Activated T-helper 17 cell treated with anti-CD3 and anti-CD28 coated beads, Interleukin-2, amount 50 U/mL, for 72 hours (primary cell): ENCODE measurements around the gene BEST2. TPM values are rescaled to one million over a fixed set of nuclear protein-coding genes. Genes with fewer than 3 reads are reported as not detected.
"Not testable (repeated sequence)": the region's sequence is repeated elsewhere in the genome, so short reads cannot be mapped to it uniquely, and the experiment has no call there.

Experiments used
- ATAC-seq: fragments of 150-1000 bp; cut with Tn5 transposase; replicated peaks from 2 replicates; pipeline ENCODE4 v1.10.0; 2021; ENCODE audit warnings: mild to moderate bottlenecking, moderate library complexity
- H3K27ac Mint-ChIP-seq: one replicate; pipeline ENCODE4 v1.8.0; 2022; ENCODE audit warnings: mixed read lengths
- H3K27me3 Mint-ChIP-seq: one replicate; pipeline ENCODE4 v1.8.0; 2022; ENCODE audit warnings: mixed read lengths
- H3K36me3 Mint-ChIP-seq: one replicate; pipeline ENCODE4 v1.8.0; 2022; ENCODE audit warnings: low read depth, mild to moderate bottlenecking, mixed read lengths
- H3K4me1 Mint-ChIP-seq: one replicate; pipeline ENCODE4 v1.8.0; 2022; ENCODE audit warnings: mixed read lengths
- H3K4me3 Mint-ChIP-seq: one replicate; pipeline ENCODE4 v1.8.0; 2022; ENCODE audit warnings: mild to moderate bottlenecking, mixed read lengths
- H3K9me3 Mint-ChIP-seq: one replicate; pipeline ENCODE4 v1.8.0; 2022; ENCODE audit warnings: mixed read lengths
- total RNA-seq, 2 donors: library from RNA; stranded (reverse); gene quantifications; one replicate each; pipeline ENCODE4 v1.2.3, GENCODE V29; 2022

BEST2 gene
- total RNA-seq, 2 donors from 2014 or later = not detected

- no peaks in the 10 kb centered on the region for H3K9me3 Mint-ChIP-seq
- H3K27ac Mint-ChIP-seq = peak overlapping the region; percentile 98
- H3K27me3 Mint-ChIP-seq = no peaks in the 10 kb centered on the region
- peaks cover 61% of the 10 kb centered on the region for H3K36me3 Mint-ChIP-seq
- ATAC-seq = no peak
- H3K4me3 Mint-ChIP-seq = peak overlapping the region; percentile 97
- H3K4me1 Mint-ChIP-seq = peaks cover 17% of the 10 kb centered on the region
Measured at GRCh38 chr19:12792051-12792852, 40.7 kb downstream of the BEST2 start.

DNA sequence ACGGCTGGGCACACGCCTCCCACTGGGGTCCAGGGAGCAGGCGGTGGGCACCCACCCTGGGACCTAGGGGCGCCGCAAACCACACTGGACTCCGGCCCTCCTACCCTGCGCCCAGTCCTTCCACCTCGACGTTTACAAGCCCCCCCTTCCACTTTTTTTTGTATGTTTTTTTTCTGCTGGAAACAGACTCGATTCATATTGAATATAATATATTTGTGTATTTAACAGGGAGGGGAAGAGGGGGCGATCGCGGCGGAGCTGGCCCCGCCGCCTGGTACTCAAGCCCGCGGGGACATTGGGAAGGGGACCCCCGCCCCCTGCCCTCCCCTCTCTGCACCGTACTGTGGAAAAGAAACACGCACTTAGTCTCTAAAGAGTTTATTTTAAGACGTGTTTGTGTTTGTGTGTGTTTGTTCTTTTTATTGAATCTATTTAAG, 41.3 kb downstream of the BEST2 start:
- Mint-ChIP-seq H3K27ac (peak overlapping the region; percentile 98), H3K36me3 (peaks cover 67% of the 10 kb centered on the region), H3K4me3 (peak overlapping the region; percentile 97), H3K4me1 (peaks cover 17% of the 10 kb centered on the region), H3K9me3 (no peaks in the 10 kb centered on the region), H3K27me3 (no peaks in the 10 kb centered on the region)
- no peak for ATAC-seq

GRCh38 chr19:12793290-12794195, 42.0 kb downstream of the BEST2 start:
- H3K27ac Mint-ChIP-seq = peak overlapping the region; percentile 98
- peak overlapping the region; percentile 97 for H3K4me3 Mint-ChIP-seq
- H3K9me3 Mint-ChIP-seq = no peaks in the 10 kb centered on the region
- peaks cover 70% of the 10 kb centered on the region for H3K36me3 Mint-ChIP-seq
- H3K4me1 Mint-ChIP-seq = peaks cover 17% of the 10 kb centered on the region
- peak; percentile 40 for ATAC-seq
- no peaks in the 10 kb centered on the region for H3K27me3 Mint-ChIP-seq

- Mint-ChIP-seq H3K27ac (peak overlapping the region; percentile 94), H3K9me3 (no peaks in the 10 kb centered on the region), H3K4me3 (peak overlapping the region; percentile 97), H3K36me3 (peaks cover 71% of the 10 kb centered on the region), H3K4me1 (peaks cover 17% of the 10 kb centered on the region), H3K27me3 (no peaks in the 10 kb centered on the region)
- ATAC-seq = no peak
Measured at GRCh38 chr19:12794196-12794941, 42.8 kb downstream of the BEST2 start.

GRCh38 chr19:12794971-12795381, 43.4 kb downstream of the BEST2 start:
- no peaks in the 10 kb centered on the region for H3K9me3 Mint-ChIP-seq
- H3K27ac Mint-ChIP-seq = peak overlapping the region; percentile 94
- peaks cover 17% of the 10 kb centered on the region for H3K4me1 Mint-ChIP-seq
- H3K27me3 Mint-ChIP-seq = no peaks in the 10 kb centered on the region
- H3K4me3 Mint-ChIP-seq = peak overlapping the region; percentile 97
- H3K36me3 Mint-ChIP-seq = peaks cover 76% of the 10 kb centered on the region
- no peak for ATAC-seq

DNA sequence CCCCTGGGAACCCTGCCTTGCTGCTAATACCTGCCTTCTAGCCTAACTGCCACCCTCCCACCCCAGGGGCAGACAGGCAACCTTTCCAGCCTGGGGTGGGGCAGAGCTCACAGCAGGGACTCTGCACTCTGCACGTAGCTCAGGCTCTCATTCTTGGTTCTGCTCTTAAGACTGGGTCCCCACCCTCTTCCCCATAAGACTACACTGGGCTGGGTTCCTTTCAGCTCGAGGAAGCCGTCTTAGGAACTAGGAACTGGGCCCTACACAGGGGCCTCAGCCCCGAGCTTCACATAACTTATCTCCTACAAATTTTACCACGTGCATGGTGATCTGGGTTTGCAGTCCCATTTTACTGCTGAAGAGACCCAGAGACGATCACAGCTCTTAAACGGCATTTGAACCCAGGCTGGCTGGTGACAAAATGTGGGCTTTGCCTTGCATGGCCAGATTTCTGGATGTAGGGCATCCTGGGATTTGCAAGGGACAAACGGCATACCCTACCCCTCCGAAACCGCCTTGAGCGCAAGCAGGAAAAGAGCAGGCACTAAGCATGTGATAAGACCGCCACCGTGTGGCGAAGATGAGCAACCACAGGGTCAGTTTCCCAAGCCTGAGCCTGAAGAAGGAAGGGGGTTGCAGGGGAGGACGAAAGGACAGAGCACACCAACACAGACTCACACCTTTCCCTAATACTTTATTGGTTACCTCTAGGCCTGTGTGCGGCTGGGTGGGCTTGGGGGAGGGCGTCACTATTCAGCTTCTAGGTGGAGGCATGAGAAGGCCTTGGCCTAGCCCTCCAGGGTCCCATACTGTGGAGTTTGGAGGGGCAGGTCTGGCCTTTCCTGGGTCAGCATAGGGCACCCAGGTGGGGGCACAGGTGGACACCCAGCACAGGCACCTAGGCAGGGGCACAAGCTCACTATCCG, 44.8 kb downstream of the BEST2 start:
- Mint-ChIP-seq H3K27ac (peak overlapping the region; percentile 81), H3K4me3 (peak overlapping the region; percentile 97), H3K36me3 (peaks cover 80% of the 10 kb centered on the region), H3K4me1 (peaks cover 17% of the 10 kb centered on the region), H3K9me3 (no peaks in the 10 kb centered on the region), H3K27me3 (no peaks in the 10 kb centered on the region)
- ATAC-seq = peak; percentile 11

DNA sequence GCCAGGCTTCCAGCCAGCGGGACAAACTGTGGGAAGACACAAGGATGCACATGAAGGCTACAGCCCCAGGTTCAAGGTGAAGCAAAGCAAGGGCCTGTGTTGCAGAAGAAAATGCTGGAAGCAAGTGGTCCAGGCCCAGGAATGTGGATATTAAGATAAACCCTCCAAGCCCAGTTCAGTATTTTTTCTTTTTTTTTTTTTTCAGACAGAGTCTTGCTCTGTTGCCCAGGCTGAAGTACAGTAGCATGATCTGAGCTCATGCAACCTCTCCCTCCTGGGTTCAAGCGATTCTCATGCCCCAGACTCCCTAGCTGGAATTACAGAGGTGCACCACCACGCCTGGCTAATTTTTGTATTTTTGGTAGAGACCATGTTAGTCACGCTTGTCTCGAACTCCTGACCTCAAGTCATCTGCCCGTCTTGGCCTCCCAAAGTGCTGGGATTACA, 45.6 kb downstream of the BEST2 start:
- no peak for ATAC-seq

DNA sequence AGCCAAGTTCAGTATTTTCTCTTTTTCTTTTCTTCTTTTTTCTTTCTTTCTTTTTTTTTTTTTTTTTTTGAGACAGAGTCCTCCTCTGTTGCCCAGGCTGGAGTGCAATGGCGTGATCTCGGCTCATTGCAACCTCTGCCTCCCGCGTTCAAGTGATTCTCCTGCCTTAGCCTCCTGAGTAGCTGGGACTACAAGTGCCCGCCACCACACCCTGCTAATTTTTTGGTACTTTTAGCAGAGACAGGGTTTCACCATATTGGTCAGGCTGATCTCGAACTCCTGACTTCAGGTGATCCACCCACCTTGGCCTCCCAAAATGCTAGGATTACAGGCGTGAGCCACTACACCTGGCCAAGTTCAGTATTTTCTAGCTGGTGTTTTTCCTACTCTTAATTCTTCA, 46.0 kb downstream of the BEST2 start:
- H3K27me3 Mint-ChIP-seq, H3K4me3 Mint-ChIP-seq, ATAC-seq, H3K9me3 Mint-ChIP-seq, H3K27ac Mint-ChIP-seq: not testable (repeated sequence)
- Mint-ChIP-seq H3K4me1 (peaks cover 23% of the 10 kb centered on the region), H3K36me3 (peaks cover 69% of the 10 kb centered on the region)

More for the DNA sequence above, 45.6 kb downstream of the BEST2 start:
- H3K4me3 Mint-ChIP-seq = no peak overlapping the region
- H3K4me1 Mint-ChIP-seq = peaks cover 18% of the 10 kb centered on the region
- H3K27me3 Mint-ChIP-seq = no peaks in the 10 kb centered on the region
- no peak overlapping the region for H3K27ac Mint-ChIP-seq
- H3K36me3 Mint-ChIP-seq = peaks cover 73% of the 10 kb centered on the region
- H3K9me3 Mint-ChIP-seq = no peaks in the 10 kb centered on the region

GRCh38 chr19:12799742-12800465, 48.3 kb downstream of the BEST2 start:
- H3K36me3 Mint-ChIP-seq = peaks cover 50% of the 10 kb centered on the region
- peak overlapping the region; percentile 83 for H3K4me3 Mint-ChIP-seq
- no peak overlapping the region for H3K27ac Mint-ChIP-seq
- H3K27me3 Mint-ChIP-seq = no peaks in the 10 kb centered on the region
- H3K4me1 Mint-ChIP-seq = peaks cover 18% of the 10 kb centered on the region
- no peaks in the 10 kb centered on the region for H3K9me3 Mint-ChIP-seq
- ATAC-seq = no peak

- H3K9me3 Mint-ChIP-seq = no peaks in the 10 kb centered on the region
- H3K27ac Mint-ChIP-seq = peak overlapping the region; percentile 75
- ATAC-seq = no peak
- H3K27me3 Mint-ChIP-seq = no peaks in the 10 kb centered on the region
- peak overlapping the region; percentile 83 for H3K4me3 Mint-ChIP-seq
- H3K4me1 Mint-ChIP-seq = peaks cover 18% of the 10 kb centered on the region
- H3K36me3 Mint-ChIP-seq = peaks cover 50% of the 10 kb centered on the region
Measured at GRCh38 chr19:12800466-12800770, 48.8 kb downstream of the BEST2 start.

DNA sequence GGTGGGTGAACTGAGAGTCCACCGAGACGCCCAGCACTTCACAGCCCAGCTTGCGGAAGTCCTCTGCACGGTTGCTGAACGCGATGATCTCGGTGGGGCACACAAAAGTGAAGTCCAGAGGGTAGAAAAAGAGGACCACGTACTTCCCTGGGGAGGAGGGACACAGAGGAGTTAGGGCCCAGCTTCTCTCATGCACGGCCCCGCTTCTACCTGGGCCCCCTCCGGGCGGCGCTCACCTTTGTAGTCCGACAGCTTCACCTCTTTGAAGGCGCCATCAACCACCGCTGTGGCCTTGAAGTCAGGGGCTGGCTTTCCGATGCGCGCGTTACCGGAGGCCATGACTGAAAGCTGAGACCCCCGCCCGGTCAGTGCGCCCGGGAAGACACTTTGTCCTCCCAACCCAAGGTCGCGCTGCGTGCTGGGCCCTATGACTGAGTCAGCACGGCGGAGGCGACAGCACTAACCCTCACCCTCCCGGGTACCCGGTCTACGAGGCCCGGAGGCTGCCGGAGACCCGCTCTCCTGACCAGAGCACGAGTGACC, 49.4 kb downstream of the BEST2 start:
- Mint-ChIP-seq H3K4me3 (peak overlapping the region; percentile 83), H3K9me3 (no peaks in the 10 kb centered on the region), H3K27ac (peak overlapping the region; percentile 75), H3K27me3 (no peaks in the 10 kb centered on the region), H3K36me3 (peaks cover 50% of the 10 kb centered on the region), H3K4me1 (peaks cover 13% of the 10 kb centered on the region)
- peak; percentile 49 for ATAC-seq

GRCh38 chr19:12801466-12802266, 50.1 kb downstream of the BEST2 start, which contains the start of the genes PRDX2 and THSD8:
Gene PRDX2, minus strand, starts transcription at chr19:12801800. Its CDS starts 539 bp downstream, at chr19:12801261.
Gene THSD8, plus strand, starts transcription at chr19:12802069. Its CDS starts 3 bp downstream, at chr19:12802072.
- Mint-ChIP-seq H3K36me3 (peaks cover 49% of the 10 kb centered on the region), H3K4me3 (peak within 1 kb of the TSS; percentile 83), H3K4me1 (peaks cover 14% of the 10 kb centered on the region), H3K9me3 (no peaks in the 10 kb centered on the region), H3K27ac (peak within 1 kb of the TSS; percentile 75), H3K27me3 (no peaks in the 10 kb centered on the region)
- ATAC-seq = peak; percentile 79
